ENCODE measurements around the gene ADAM12. TPM values are rescaled to one million over a fixed set of nuclear protein-coding genes. Genes with fewer than 3 reads are reported as not detected.

Gene ADAM12
- total and polyA plus RNA-seq, 2 of the 13 experiments (the other 11 are each of a cell fraction or from before 2014, with no cell fraction given): not detected

- TF ChIP-seq HMGXB4 (CRISPR knock-in tag; IDR thresholded peaks at IDR 0.05; ENCODE audit: borderline replicate concordance in 1 of 2, low read depth in 1 of 2) (no peak), ATF7 (IDR thresholded peaks at IDR 0.05) (no peak), ATF7 (CRISPR knock-in tag; IDR thresholded peaks at IDR 0.05) (no peak), ZNF674 (CRISPR knock-in tag; IDR thresholded peaks at IDR 0.05; ENCODE audit: low read depth) (no peak), ZBTB4 (CRISPR knock-in tag; IDR thresholded peaks at IDR 0.05; ENCODE audit: borderline replicate concordance) (no peak), KMT2A (CRISPR knock-in tag; IDR thresholded peaks at IDR 0.05) (no peak)
- TF ChIP-seq, protein P1, sequence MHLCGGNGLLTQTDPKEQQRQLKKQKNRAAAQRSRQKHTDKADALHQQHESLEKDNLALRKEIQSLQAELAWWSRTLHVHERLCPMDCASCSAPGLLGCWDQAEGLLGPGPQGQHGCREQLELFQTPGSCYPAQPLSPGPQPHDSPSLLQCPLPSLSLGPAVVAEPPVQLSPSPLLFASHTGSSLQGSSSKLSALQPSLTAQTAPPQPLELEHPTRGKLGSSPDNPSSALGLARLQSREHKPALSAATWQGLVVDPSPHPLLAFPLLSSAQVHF (CRISPR knock-in tag; IDR thresholded peaks at IDR 0.05): no peak
- TF ChIP-seq, protein P2, sequence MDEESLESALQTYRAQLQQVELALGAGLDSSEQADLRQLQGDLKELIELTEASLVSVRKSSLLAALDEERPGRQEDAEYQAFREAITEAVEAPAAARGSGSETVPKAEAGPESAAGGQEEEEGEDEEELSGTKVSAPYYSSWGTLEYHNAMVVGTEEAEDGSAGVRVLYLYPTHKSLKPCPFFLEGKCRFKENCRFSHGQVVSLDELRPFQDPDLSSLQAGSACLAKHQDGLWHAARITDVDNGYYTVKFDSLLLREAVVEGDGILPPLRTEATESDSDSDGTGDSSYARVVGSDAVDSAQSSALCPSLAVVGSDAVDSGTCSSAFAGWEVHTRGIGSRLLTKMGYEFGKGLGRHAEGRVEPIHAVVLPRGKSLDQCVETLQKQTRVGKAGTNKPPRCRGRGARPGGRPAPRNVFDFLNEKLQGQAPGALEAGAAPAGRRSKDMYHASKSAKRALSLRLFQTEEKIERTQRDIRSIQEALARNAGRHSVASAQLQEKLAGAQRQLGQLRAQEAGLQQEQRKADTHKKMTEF (CRISPR knock-in tag; IDR thresholded peaks at IDR 0.05): no peak
Measured at GRCh38 chr10:126158133-126158892, 230.0 kb downstream of the ADAM12 start (continued).
